MM.1S (cell line): ENCODE results near the gene HGFAC.

ENCODE experiments used
- EZH2 ChIP-seq: fragments of 300-600 bp; sonication (generic); optimal IDR thresholded peaks from 2 replicates; pipeline ENCODE3; 2017; ENCODE audit warnings: low read depth, mild to moderate bottlenecking, antibody characterized with exemption, low read length, mixed read lengths
- TF ChIP-seq, protein P1 (sequence below): fragments of 300-600 bp; sonication (generic); IDR thresholded peaks from 2 replicates; pipeline ENCODE4 v1.5.1; 2016; ENCODE audit warnings: antibody characterized with exemption, low read length, mixed read lengths

DNA sequence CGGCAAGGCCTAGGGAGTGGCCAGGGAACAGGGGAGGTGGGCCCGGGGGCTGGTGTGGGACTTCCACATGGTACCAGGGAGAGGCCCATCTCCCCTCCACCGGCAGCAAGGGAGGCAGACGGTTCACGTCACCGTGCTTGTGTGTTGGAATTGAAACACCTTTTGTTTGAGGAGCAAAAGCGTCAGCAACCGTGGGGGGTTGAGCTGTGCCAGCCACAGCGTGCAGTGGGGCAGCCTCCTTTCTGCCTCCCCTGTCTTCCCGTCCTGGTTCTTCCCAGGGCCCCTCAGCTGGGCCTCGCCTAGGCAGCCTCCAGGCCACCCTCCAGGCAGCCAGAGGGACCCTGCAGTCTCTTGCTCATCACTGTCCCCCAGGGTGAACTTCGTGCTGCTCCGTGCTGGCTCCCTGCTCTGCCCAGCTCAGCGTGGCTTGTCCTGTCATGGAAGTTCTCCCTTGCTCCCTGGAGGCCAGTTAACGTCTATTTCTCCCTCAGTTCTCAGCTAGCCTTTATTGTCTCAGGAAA lies 32.1 kb upstream of the HGFAC start:
- TF ChIP-seq, protein P1, sequence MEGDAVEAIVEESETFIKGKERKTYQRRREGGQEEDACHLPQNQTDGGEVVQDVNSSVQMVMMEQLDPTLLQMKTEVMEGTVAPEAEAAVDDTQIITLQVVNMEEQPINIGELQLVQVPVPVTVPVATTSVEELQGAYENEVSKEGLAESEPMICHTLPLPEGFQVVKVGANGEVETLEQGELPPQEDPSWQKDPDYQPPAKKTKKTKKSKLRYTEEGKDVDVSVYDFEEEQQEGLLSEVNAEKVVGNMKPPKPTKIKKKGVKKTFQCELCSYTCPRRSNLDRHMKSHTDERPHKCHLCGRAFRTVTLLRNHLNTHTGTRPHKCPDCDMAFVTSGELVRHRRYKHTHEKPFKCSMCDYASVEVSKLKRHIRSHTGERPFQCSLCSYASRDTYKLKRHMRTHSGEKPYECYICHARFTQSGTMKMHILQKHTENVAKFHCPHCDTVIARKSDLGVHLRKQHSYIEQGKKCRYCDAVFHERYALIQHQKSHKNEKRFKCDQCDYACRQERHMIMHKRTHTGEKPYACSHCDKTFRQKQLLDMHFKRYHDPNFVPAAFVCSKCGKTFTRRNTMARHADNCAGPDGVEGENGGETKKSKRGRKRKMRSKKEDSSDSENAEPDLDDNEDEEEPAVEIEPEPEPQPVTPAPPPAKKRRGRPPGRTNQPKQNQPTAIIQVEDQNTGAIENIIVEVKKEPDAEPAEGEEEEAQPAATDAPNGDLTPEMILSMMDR = no peak
- TF ChIP-seq EZH2 = no peak
